ENCODE measurements around the gene OR56A3.

The OR56A3 gene

GRCh38 chr11:5973530-5973929, 31.5 kb downstream of the OR56A3 start:
- DNase-seq (ENCODE audit: low spot score): no peak

DNA sequence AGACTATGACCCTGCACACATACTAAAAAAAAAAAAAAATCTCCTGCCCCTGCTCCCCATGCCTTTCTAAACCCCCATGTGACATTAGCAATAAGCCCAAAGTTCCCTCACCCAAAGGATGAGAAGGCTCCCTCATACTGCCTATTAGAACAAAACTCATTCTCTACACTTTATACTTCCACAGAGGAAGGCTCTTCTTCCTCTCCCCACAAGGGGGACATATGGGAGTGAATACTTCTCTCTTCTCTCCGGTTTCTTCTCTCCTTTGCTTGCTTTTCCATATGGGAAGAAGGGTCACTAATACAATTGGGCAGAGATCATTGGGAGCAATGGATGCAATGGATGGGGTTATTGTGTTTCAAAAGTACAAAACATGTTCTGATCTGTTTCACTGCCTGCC, 41.4 kb downstream of the OR56A3 start:
- DNase-seq (ENCODE audit: low spot score): no peak

- DNase-seq (ENCODE audit: low spot score): no peak
Measured at GRCh38 chr11:5986885-5987284, 44.8 kb downstream of the OR56A3 start, which contains the start of gene OR52L1. Gene OR52L1, minus strand, starts transcription at chr11:5986985. Its CDS starts 55 bp downstream, at chr11:5986930.

DNA sequence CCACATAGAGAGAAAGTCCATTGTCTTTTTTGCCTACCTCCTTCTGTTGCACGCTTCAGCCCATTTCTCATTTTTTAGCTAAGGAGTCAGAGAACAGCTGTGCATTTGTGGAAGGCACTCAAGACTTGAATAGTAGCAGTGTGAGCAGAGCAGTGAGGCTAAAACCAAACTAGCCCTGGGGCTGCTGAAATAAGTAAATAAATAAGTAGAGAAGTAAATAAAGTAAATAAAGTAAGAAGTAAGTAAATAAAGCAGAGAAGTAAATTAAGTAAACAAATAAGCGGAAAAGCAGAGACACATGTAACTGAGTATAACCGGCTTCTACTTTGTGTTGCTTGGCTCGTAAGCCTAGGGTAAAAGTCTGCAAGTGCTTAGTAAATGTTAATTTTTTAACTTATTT, 47.2 kb downstream of the OR56A3 start:
- DNase-seq (ENCODE audit: low spot score): no peak

- no peak for DNase-seq (ENCODE audit: low spot score)
Measured at GRCh38 chr11:5992150-5992549, 50.1 kb downstream of the OR56A3 start.

DNA sequence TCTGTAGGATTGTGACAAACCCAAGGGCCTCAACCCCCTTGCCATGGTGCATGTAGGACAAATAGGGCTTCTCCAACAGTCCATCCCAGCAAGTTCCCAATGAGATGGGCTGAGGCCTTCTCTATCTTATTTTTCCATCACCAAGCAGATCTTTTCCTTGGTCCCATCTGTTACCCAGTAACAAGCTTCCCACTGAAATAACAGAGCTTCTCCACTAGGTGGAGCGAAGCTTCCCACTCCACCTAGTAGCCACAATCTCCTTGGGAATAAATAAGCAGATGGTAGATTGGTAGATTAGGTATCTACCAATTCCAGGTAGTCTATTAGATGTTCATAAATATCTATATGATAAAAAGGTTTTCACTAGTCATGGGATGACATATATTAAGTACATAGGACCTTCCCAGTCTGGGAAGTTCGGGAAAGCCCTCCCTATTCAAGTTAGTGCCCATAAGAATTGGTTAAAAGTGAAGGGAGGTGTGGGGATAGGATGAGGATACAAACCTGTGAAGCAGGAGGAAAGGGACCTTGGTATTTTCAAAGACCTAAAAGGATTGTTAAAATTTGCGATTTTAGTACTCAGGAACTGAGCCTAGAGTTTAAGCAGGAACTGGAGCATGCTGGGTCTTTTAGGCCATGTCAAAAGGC, 50.7 kb downstream of the OR56A3 start:
- DNase-seq (ENCODE audit: low spot score): peak; percentile 37

DNA sequence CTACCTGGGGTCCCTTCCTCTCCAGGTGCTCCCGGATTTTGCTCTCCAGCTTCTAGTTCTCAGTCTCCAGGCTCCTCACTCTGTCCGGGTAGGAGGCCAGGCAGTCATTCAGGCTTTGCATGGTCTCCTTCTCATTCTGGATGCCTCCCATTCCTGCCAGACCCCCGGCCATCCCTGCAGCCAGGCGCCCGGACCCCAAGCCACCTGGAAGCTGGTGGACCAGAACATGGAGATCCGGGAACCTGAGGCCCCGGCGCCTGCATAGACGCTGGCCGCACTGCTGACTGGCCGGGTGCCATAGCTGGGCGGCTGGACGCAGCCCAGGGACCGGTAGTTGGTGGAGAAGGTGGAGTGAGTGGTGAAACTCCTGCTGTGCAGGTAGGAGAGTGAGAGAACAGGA, 52.7 kb downstream of the OR56A3 start:
- no peak for DNase-seq (ENCODE audit: low spot score)
